Stimulated activated CD8-positive, alpha-beta memory T cell treated with anti-CD3 and anti-CD28 coated beads, Interleukin-4, amount 100 ng/mL, for 48 hours (primary cell): Measurements from ENCODE around the gene PDE2A.

Experiments used
- DNase-seq: peaks from one replicate; pipeline ENCODE4 v3.0.0-alpha.2; 2020

PDE2A gene

DNA sequence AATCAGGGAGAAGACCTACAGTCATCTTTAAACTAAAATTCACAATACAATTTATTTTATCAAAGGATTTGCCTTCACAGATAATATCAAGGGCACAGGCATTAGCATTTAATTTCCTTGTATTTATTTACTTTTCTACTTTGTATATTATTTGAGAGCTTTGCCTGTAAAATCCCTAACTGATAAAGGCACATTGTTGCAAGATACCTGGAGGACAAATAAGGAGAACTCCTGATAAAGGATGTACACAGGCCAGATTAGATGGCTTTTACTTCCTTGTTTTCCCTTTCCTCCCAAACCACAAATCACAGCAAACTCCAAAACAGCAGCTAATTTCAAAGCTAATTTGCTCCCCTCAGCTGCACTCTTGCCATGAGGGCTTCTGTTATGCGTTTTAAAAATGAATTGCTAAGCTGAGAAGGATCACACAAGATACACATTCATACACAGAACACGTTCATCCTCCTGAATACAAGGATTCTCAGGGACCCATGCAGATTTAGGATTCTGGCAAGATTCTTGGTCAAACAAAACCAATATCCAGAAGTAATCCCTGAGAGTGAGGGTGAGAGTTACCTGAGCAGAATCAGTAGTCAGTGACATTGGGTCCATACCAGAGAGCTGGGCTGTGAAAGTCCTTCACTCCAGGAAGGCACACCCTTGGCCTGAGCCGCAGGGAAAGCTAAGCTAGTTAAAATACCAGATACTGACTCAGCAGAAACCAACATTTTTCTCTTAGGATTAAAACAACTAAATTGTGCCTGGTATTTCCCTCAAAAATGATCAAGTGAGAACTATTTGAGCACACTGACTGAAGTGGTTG is 139.6 kb downstream of the PDE2A start:
- DNase-seq = no peak

DNA sequence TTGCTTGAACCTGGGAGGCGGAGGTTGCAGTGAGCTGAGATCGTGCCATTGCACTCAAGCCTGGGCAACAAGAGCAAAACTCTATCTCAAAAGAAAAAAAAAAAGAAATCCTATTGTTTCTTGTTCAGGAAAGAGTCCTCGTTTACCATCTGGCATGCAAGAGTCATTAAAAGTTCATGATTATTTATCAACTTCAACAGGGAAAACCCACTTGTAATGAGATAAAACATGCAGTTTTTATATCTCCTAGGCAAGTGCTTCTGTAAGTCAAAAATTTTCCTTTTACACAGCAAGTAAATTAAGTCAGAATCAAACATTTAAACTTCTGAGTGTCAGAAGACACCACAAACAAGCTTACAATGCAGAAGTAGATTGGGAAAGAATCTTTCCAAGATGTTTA is 145.2 kb downstream of the PDE2A start:
- no peak for DNase-seq

DNA sequence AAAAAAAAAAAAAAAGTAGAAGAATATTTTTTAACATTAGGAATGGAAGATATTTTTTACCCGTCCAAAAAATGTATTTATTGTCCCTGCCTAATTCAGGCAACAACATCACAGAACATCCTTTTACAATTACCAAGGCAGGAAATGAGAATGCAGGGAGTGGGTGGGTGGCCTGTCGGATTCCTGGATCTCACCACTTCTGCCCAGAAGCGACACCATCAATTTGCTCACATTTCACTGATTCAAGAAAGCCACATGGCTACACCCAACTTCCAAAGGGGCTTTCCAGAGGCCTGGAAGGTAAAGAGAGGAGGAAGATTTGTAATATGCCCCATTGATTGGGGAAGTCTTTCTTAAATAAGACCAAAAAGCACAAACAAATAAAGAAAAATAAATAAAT is 146.1 kb downstream of the PDE2A start:
- DNase-seq = no peak
